Gastroesophageal sphincter (tissue), 4 donors: ENCODE data around the gene CCS. TPM values are rescaled to one million over a fixed set of nuclear protein-coding genes. Genes with fewer than 3 reads are reported as not detected.
"Not testable (repeated sequence)": the region's sequence is repeated elsewhere in the genome, so short reads cannot be mapped to it uniquely, and the experiment has no call there.

Experiments used
- ATAC-seq: fragments of 150-250 bp; one replicate; pipeline ENCODE4 v1.9.1; 2016; ENCODE audit warnings: mild to moderate bottlenecking, moderate library complexity
- H3K27ac ChIP-seq, 4 donors: fragments of 200-600 bp; sonication (generic) in 3 of 4; 1 replicate in 3 of 4; 2 replicates in 1 of 4; pipeline ENCODE4 v1.5.1; 2016 to 2019
- H3K27me3 ChIP-seq: fragments of 200-600 bp; sonication (generic); one replicate; pipeline ENCODE4 v1.5.1; 2019
- H3K36me3 ChIP-seq, 2 donors: fragments of 200-600 bp; sonication (generic); one replicate each; pipeline ENCODE4 v1.5.1; 2019; ENCODE audit warnings: control low read depth in 1 of 2
- H3K4me1 ChIP-seq, 3 donors: fragments of 200-600 bp; sonication (generic); 1 replicate in 2 of 3; 2 replicates in 1 of 3; pipeline ENCODE4 v1.5.1; 2016 to 2019; ENCODE audit warnings: control low read depth in 2 of 3
- H3K4me3 ChIP-seq, 2 donors: fragments of 200-600 bp; sonication (generic); one replicate each; pipeline ENCODE4 v1.5.1; 2019; ENCODE audit warnings: mild to moderate bottlenecking in 1 of 2, moderate library complexity in 1 of 2
- H3K9me3 ChIP-seq, 3 donors: fragments of 200-600 bp; sonication (generic); one replicate each; pipeline ENCODE4 v1.5.1; 2017 to 2019; ENCODE audit warnings: control low read depth in 2 of 3
- CTCF ChIP-seq, 4 experiments: fragments of 200-600 bp in 2 of 4; fragments of 450-650 bp in 2 of 4; sonication (generic) in 1 of 4; IDR thresholded peaks; one replicate each; pipeline ENCODE4 v1.5.1; 2017 to 2019; ENCODE audit warnings: antibody characterized with exemption in 4 of 4, mild to moderate bottlenecking in 2 of 4, moderate library complexity in 2 of 4
- EP300 ChIP-seq: sonication (generic); formaldehyde crosslinking; IDR thresholded peaks from one replicate; pipeline ENCODE4 v1.6.1; 2017; ENCODE audit warnings: antibody characterized with exemption, mild to moderate bottlenecking
- POLR2A ChIP-seq, 2 donors: fragments of 450-650 bp; IDR thresholded peaks; one replicate each; pipeline ENCODE4 v1.6.1; 2017; ENCODE audit warnings: antibody characterized with exemption in 2 of 2, mild to moderate bottlenecking in 2 of 2, moderate library complexity in 1 of 2
- POLR2AphosphoS5 ChIP-seq: sonication (generic); formaldehyde crosslinking; IDR thresholded peaks from one replicate; pipeline ENCODE4 v1.6.1; 2017; ENCODE audit warnings: antibody characterized with exemption
- WGBS, 2 donors: methylation state at CpG; one replicate each; pipeline ENCODE4 v1.1.5; 2018; ENCODE audit warnings: low coverage in 1 of 2; 5-methylcytosine and 5-hydroxymethylcytosine counted together
- total RNA-seq, 4 donors: library from RNA; depleted of rRNA; stranded (reverse); fragments of >200 nt; gene quantifications; one replicate each; pipeline ENCODE4 v1.1.0, GENCODE V29; 2016

Gene CCS
- total RNA-seq, result 10 to 100 TPM; 28.1 to 41.7 (median 33.9) TPM

GRCh38 chr11:66592457-66593302 is at the start of gene CCS, which contains the start of gene CCDC87:
CCS (plus strand) TSS chr11:66593185; CDS start chr11:66593262, 77 bp downstream.
CCDC87 (minus strand) TSS chr11:66593063; CDS start chr11:66593015, 48 bp downstream.
- no peaks in the 10 kb centered on the region for H3K27me3 ChIP-seq
- ATAC-seq, result peak; percentile 98
- H3K27ac ChIP-seq, result peak within 1 kb of the TSS; percentile 65 to 88 (median 87)
- H3K36me3 ChIP-seq, result no peaks in the 10 kb centered on the region
- H3K9me3 ChIP-seq, result no peaks in the 10 kb centered on the region
- peaks cover 0 to 45% (median 32%) of the 10 kb centered on the region in 3 donors for H3K4me1 ChIP-seq
- peak within 1 kb of the TSS; percentile 61 to 72 for H3K4me3 ChIP-seq
- 0% methylated on average over 6 of the region's 68 CpGs; no CpG with 5 or more reads in 1 of the 2 donors for WGBS, 2 donors
- no peak for TF ChIP-seq EP300
- peak in 3 of 4 experiments; percentile 80 to 84 (median 80) for TF ChIP-seq CTCF (IDR thresholded peaks at IDR 0.05)
- TF ChIP-seq POLR2AphosphoS5, result peak; percentile 91
- TF ChIP-seq POLR2A (IDR thresholded peaks at IDR 0.05), result peak; percentile 84 to 89

- no peaks in the 10 kb centered on the region for H3K27me3 ChIP-seq
- peak overlapping the region in 3 of 4 donors; percentile 11 to 22 (median 11) for H3K27ac ChIP-seq
- ATAC-seq, result no peak
- H3K9me3 ChIP-seq, result no peaks in the 10 kb centered on the region
- H3K4me1 ChIP-seq, result peaks cover 3 to 58% (median 18%) of the 10 kb centered on the region in 3 donors
- peaks cover 0 to 53% of the 10 kb centered on the region in 2 donors for H3K36me3 ChIP-seq
- H3K4me3 ChIP-seq, result no peak overlapping the region
- WGBS, 2 donors, result 25 to 31% methylated on average over 3 to 13 of the region's 26 CpGs
- TF ChIP-seq CTCF (IDR thresholded peaks at IDR 0.05), result peak in 3 of 4 experiments; percentile 21 to 60 (median 46)
- TF ChIP-seq POLR2A (IDR thresholded peaks at IDR 0.05), result no peak
Observed at GRCh38 chr11:66543263-66544107, 49.5 kb upstream of the CCS start.

- ATAC-seq, H3K27me3 ChIP-seq, H3K9me3 ChIP-seq: not testable (repeated sequence)
- peaks cover 0 to 39% of the 10 kb centered on the region in 2 donors for H3K36me3 ChIP-seq
- peak overlapping the region in 1 of 4 donors; percentile 87 for H3K27ac ChIP-seq
- peak overlapping the region; percentile 84 to 91 for H3K4me3 ChIP-seq
- 71 to 73% methylated on average over 10 to 14 of the region's 14 CpGs for WGBS, 2 donors
- H3K4me1 ChIP-seq, result peaks cover 3 to 58% (median 18%) of the 10 kb centered on the region in 3 donors
Observed at GRCh38 chr11:66544952-66545351, 48.0 kb upstream of the CCS start.

DNA sequence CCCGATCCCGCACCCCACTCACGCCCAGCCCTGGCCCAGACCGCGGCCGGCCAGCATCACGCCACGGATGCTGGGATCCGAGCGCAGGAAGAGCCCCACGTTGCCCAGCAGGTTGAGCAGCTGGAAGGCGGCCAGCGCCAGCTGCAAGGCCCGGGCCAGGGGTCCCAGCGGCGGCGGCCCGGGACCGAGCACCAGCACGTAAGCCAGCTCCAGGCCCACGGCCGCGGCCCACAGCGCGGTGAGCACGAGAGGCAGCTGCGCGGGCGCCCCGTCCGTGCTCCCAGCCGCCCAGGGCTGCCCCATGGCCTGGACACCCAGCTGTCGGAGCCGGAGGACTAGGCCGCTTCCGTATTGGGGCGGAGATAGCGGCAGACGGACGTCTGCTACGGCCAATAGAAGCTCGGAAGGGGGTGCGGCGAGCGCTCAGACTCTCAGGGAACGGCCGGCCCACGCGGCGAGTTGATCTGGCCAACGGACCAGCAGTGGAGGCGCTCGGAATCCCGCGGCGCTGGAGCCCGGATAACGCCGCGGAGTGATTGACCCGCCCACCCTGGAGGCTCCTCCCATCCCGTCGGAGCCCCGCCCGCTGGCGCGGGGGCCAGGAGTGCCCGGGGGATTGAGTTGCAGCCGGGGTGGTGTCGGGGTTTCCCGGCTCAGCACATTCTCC is 47.2 kb upstream of the CCS start, which contains the start of gene ZDHHC24:
Gene ZDHHC24, minus strand, starts transcription at position 348 of the 667 bp plus-strand sequence. Its CDS starts 45 bp downstream, at position 303.
- peak within 1 kb of the TSS; percentile 84 to 91 for H3K4me3 ChIP-seq
- H3K27ac ChIP-seq, result peak within 1 kb of the TSS; percentile 57 to 87 (median 84)
- H3K9me3 ChIP-seq, result no peaks in the 10 kb centered on the region
- no peaks in the 10 kb centered on the region for H3K27me3 ChIP-seq
- peak; percentile 97 for ATAC-seq
- 0% methylated on average over 1 of the region's 71 CpGs; no CpG with 5 or more reads in 1 of the 2 donors for WGBS, 2 donors
- H3K4me1 ChIP-seq, result peaks cover 3 to 58% (median 18%) of the 10 kb centered on the region in 3 donors
- TF ChIP-seq POLR2A (IDR thresholded peaks at IDR 0.05) (peak; percentile 54 to 59), CTCF (IDR thresholded peaks at IDR 0.05) (no peak), EP300 (no peak), POLR2AphosphoS5 (peak; percentile 71)
- peaks cover 0 to 30% of the 10 kb centered on the region in 2 donors for H3K36me3 ChIP-seq
